HG03439 (cell line): Measurements from ENCODE around the gene PRKAG2.

ENCODE experiments used
- ATAC-seq: cut with Tn5 transposase; IDR thresholded peaks from one replicate; pipeline ENCODE4 v1.9.1; 2021; ENCODE audit warnings: mild to moderate bottlenecking, moderate library complexity; ENCODE audit not compliant: unreplicated experiment

The PRKAG2 gene

GRCh38 chr7:151717415-151717814, 159.5 kb downstream of the PRKAG2 start:
- no peak for ATAC-seq

DNA sequence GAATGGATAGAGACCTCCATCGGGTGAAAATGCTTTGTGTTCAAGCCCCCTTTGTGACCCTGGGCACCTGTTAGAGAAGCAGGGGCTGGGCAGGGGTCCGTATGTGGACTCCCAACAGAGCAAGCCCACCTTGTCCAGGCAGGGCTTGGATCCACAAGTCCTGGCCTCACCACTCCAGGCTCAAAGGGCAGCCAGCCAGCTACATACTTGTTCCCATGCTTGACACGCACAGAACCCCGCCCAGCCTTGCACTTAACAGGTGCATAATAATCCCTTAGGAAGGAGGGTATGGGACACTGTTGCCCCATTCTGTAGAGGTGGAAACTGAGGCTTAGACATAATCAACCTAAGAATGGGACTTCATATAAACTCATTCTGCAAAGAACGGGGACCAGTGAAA, 160.6 kb downstream of the PRKAG2 start:
- no peak for ATAC-seq

DNA sequence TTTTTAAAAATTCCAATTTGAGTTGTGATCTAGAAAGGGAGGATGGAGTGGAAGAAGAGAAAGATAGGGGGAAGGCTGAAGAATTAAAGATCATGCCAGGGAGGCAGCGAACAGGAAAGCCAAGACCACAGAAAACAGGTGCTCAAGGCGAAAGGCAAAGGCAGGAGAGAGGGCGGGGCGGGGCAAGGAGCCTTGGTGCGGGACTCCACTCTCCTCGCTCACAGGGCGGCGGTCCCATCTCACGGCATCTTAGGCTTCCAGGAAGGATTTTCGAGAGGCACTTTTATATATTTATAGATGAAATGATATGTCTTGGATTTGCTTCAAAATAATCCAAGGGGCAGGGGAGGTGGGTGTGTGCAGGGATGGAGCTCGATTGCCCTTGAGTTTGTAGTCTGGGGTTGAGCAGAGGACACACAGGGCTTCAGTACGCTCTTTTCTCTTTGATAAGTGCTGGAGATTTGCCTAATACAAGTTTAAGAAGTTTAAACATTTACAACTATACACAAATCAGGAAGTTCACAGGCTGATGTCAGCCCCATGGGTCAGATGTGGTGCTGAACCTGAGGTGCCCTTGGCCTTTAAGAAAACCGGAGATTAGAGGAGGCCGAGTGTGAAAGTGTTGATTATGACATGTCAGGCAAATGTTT, 161.1 kb downstream of the PRKAG2 start:
- ATAC-seq = no peak

GRCh38 chr7:151714201-151714600, 162.7 kb downstream of the PRKAG2 start:
- no peak for ATAC-seq

DNA sequence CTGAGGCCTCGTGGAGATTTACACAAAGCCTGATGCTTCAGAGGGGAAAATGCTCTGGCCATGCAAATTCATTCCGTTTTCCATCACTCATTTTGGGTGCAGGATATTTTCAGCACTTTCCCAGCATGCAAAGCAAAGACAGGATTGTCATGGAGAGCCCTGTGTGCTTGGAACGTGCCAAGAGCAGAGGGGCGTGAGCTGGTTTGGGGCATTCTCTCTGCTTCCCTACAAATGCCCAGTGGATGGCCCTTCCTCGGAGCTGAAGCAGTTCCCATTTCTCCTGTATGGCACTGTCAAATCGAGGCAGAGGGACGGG, 164.1 kb downstream of the PRKAG2 start:
- ATAC-seq = no peak

DNA sequence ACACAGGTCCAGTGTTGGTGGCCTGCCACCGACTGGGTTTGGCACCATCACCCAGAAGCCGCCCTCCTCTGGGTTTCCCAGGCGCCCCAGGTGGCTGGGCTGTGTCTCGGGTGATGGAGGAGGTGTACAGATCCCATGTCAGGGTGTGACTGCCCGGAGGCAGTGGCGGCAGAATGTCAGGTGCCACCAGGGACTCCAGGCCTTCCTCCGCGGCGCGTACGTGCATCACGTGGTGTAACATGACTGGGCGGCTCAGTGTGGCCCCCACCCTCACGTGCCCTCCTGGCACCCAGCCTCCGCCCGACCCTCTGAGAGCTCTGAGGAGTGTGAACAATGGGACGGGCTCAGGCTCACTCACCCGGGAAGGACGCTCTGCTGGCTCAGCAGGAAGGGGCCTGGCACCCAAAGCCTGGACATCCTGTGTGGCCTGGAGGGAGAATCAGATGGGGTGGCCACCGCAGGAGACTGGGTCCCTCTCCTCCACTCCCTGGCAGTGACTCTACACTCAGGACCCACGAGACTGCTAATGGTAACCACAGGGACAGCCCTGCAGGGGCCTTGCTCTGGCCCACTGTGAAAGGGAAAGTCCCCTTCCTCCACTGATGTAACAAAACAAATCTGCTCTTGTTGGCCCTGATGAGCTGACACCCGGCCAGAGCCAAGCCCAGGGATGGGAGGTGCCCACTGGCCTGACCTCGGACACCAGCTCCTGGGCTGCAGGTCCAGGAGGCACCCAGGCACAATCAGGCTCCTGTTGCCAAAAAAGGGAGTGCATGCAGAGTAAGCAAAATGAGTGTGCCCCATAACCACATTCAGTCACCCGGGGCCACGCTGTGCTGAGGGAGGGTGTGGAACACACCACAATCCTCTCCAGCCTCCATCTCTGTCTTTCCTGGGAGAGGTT, 164.8 kb downstream of the PRKAG2 start:
- no peak for ATAC-seq

DNA sequence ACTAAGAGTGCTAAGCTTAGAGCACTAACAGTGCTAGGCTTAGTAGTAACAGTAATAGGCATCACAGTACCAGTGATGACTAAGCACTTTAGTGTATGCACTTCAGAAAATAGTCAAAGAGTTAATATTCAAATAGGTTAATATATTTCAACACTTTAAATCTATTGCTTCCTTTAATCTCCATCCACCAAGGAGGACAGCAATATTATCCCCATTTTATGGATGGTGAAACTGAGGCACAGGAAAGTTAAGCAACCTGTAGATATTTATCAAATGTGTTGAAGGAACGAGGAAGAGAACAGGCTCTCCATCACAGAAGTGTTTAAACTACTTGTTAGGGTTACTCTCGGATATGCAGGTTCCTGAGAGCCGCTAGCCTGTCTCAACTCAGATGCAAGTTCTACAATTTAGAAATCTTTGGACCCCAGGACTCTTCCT, 165.5 kb downstream of the PRKAG2 start:
- ATAC-seq = no peak

DNA sequence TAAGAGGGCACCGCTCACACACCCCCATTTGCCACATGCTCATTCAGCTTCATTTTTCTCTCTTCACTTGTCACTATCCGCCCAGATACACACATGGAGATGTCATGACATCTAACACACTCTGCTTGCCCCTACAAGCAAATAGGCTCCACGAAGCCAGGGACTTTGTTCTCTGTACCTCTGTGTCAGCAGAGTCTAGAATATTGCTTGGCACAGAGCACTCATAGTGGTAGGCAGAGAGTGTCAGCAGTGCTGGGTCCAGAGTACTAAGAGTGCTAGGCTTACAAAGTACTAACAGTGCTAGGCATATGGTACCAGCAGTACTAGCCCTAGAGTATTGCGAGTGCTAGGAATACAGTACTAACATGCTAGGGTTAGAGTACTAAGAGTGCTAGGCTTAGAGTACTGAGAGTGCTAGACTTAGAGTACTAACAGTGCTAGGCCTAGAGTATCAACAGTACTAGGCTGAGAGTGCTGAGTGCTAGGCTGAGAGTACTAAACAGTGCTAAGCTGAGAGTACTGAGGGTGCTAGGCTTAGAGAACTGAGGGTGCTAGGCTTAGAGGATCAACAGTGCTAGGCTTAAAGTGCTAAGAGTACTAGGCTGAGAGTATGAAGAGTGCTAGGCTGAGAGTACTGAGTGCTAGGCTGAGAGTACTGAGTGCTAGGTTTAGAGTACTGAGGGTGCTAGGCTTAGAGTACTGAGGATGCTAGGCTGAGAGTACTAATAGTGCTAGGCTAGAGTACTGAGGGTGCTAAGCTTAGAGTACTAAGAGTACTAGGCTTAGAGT, 166.1 kb downstream of the PRKAG2 start:
- no peak for ATAC-seq

DNA sequence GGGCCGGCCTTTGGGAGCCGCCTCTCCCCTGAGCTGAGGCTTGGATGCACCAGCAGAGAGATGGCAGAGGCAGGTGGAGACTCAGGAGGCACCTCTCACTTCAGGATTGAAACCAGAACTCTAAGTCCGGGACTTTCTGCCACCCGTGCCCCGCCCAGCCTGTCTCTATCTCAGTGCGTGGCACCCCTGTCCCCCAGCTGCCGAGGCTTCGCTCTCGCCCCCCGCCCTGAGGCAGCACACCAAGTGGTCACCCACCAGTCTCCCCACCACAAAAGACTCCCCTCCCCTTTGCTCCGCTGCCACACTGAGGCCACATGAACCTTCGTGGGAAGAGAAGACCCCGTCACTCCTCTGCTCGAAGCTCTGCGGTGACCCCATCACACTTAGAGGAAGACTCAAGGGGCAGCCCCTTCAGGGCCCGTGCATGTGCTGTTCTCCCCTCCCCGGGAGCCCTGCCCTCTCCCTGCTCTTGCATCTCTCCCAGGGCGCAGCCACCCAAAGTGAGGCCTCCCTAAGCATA, 166.7 kb downstream of the PRKAG2 start:
- ATAC-seq = no peak

DNA sequence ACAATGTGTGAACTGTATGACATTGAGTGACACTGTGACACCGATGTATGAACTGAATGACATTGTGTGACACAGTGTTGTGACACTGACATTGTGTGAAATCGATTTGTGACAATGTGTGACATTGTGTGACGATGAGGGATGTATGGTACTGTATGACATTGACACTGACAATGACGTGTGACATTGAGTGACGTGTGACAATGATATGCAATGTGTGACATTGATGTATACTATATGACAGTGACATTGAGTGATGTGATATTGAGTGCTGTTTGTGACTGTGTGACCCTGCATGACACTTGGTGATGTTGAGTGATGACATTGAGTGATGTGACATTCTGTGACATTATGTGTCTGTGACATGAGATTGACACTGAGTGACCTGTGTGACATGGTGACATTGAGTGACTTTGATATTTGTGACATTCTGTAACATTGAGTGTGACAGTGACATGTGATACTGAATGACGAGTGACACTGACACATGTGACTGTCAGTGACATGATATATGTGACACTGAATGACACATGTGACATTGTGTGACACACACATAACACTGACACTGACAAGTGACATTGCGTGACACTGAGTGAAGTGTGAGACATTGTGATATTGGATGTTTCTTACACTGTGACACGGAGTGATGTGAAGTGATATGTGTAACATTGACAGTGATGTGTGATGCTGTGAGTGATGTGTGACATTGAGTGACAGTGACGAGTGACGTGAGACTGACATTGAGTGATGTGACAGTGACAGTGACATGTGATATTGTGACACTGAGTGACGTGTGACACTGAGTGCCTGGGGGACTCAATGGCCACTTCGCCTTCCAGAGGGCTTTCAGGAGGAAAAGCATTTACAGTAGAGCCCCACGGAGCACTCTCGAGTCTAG, 167.5 kb downstream of the PRKAG2 start:
- ATAC-seq = no peak

GRCh38 chr7:151708610-151709009, 168.3 kb downstream of the PRKAG2 start:
- no peak for ATAC-seq

DNA sequence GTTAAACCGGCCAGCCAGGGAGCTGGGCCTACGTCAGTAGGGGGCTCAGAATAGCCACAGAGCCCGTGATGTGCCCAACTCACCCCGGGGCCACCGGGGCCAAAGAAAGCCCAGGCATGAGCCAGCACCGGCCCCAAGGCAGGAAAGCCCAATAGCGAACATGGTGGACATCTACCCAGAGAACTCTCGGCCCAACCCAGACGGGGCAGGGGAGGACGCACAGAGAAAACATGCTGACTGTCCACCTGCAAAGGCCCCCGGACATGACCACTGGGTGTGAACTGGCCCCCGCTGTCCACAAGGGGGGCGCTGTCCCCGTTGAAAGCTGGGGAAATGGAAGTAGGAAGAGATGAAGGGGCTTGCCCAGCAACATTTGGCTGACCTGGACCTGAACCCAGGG, 169.2 kb downstream of the PRKAG2 start:
- ATAC-seq = no peak

- no peak for ATAC-seq
Observed at GRCh38 chr7:151707105-151707469, 169.8 kb downstream of the PRKAG2 start.

DNA sequence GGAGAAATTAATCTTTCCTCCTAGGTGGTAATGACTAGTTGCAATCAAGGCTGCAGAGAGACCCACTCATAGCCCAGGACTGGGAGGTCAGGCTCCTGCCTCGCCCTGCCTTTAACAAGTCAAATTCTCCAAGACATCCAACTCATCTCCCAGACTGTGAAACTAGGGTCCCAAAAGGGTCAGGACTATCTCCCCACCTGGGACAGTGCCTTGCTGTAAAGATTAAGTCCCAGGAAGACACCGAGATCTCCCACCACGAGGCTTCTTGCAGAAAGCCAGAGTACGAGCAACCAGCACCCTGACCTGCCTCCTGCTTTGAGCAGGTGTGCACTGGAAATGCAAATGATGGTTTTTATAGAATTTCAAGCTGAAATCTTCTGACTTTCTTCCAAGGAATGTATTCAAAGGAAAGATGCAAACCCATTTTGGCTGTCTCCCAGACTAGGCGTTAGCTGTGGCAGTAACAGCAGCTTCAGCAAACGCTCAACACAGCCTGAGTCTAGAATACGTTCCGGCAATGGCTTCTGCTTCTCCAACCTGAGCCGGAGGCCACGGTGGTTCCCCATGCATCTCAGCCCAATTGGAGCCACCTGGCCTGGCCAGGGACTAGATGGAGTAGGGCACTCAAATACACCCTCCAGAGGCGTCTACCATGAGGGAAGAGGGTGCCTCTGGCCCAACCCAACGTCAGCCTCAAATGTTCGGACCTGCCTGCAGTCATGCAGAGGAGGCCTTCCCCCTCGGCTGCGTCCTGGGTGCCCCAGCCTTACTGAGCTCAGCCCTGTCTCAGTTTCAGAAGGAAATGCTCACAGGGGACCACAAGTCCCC, 170.4 kb downstream of the PRKAG2 start:
- ATAC-seq = no peak

DNA sequence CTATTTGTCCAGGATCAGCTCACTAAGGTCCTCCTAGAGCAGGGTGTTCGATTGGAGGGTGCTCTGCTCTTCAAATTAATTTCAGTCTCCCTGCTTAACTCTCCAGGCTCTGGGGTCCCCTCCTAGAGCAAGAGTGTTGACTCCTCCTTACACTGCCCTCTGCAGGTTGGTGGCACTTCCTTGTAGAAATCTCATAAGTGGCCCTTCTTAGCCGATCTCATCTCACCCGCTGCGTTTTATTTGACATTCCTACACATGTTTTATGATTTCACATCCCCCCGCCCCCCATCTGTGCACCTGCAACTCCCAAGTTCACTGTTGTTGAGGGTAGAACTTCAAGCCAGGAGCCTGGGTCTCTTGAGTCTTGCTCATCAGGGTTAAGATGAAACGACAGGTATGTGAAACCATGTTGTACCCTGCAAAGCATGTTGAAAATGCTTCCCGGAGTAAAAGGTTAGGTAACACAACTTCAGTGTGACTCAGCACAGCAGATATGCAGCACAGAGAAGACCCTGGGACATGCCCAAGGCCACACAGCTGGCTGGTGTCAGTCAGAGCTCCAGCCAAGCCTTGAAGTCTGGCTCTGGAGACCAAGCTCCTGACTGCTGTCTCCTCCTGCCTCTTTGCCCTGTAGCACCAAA, 171.2 kb downstream of the PRKAG2 start:
- no peak for ATAC-seq

DNA sequence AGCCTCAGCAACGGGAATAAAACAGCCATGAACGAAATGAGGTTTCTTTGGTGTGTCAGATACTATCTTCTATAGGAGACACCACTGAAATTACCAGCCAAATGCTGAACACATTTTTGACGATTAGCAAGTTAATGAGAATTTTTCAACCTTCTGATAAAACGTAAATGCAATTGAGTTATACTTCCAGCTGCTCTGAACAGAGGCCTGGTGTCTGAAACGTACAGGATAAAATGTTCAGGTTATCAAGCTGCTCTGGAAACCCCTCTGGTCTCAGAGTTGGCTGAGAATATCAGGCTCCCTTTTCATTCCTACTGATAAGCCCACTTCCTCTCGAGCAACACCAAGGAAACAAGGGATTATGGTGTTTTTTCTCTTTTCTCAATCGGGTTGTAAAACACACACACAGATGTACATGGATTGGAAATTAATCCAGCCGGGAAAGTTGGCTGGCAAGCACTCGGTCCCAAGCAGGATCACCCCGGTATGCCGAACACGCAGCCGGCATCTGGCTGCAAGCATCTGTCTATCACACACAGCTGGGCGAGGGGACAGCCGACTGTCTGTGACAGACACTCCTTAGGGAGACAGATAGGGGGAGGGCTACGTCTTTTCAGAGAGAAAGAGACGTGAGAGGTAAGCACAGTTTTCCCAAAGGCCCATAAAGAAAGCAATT, 171.8 kb downstream of the PRKAG2 start:
- no peak for ATAC-seq

DNA sequence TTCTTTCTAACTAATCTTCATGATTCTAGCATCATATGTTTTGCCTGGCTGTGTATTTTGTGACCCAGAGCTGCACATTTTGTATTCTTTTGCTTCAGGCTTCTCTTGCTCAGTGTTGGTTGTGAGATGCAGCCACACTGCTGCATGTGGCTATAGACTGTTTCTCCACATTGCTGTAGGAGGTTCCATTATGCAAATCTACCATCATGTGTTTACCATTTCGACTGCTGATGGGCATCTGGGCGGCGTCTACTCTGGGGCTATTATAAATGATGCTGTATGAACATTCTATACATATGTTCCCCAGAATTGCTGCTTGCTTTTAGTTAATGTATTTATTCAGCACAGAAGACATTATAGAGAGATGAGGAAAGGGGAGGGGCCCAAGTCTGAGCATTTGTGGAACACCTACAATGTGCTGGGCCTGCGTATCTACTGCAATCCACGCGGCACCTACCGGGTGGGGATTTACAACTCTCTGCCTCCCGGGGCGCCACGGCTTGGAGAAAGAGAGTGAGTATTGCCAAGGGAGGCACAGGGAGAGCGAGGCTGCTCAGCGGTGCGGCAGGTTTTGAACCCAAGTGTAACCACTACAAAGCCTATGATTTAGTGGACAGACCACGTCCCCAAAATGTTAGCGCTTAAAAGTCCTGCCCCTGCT, 172.5 kb downstream of the PRKAG2 start:
- no peak for ATAC-seq

DNA sequence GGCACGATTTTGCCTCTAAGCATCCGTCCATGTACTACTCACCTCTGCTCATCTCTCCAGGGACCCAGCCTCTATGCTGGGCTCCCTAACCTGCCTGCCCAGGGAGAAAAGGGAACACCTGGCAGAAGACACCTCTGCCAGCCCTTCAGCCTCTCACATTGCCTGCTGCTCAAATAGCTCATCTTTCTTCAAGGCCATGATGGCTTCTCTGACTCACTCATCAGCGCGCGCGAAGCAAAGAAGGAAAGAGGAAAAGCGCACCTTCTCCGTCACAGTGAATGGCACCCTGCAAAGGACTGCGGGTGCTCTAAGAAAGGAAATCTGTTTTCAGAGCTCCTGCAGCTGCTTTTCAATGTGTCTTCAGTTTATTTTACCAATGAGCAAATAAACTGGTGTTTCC, 174.0 kb downstream of the PRKAG2 start:
- ATAC-seq = no peak
